NCI-H2107 treated with DMSO at 0.1 percent for 48 hours (cell line): Measurements from ENCODE around the gene MLST8.
"Not testable (repeated sequence)": the region's sequence is repeated elsewhere in the genome, so short reads cannot be mapped to it uniquely, and the experiment has no call there.

ENCODE experiments used
- DNase-seq: peaks from one replicate; lab custom pipeline; 2025; ENCODE audit not compliant: unreplicated experiment; lab: John Stamatoyannopoulos, UW

MLST8 gene

GRCh38 chr16:2231016-2231931 is 26.0 kb downstream of the MLST8 start:
- DNase-seq: peak; percentile 68

GRCh38 chr16:2232094-2232990 is 27.1 kb downstream of the MLST8 start:
- DNase-seq: no peak

GRCh38 chr16:2233046-2233775 is 28.0 kb downstream of the MLST8 start:
- peak; percentile 21 for DNase-seq

- peak; percentile 78 for DNase-seq
Measured at GRCh38 chr16:2233872-2234812, 28.9 kb downstream of the MLST8 start.

GRCh38 chr16:2234813-2235170 is 29.5 kb downstream of the MLST8 start:
- DNase-seq: no peak

GRCh38 chr16:2235234-2235651 is 30.0 kb downstream of the MLST8 start:
- no peak for DNase-seq

- no peak for DNase-seq
Measured at GRCh38 chr16:2235695-2236336, 30.6 kb downstream of the MLST8 start.

GRCh38 chr16:2236337-2237101 is 31.3 kb downstream of the MLST8 start, which contains the start of gene DNASE1L2:
Gene DNASE1L2, plus strand, starts transcription at chr16:2236444. Its CDS starts 373 bp downstream, at chr16:2236817.
- no peak for DNase-seq

- no peak for DNase-seq
Measured at GRCh38 chr16:2237102-2237482, 31.8 kb downstream of the MLST8 start.

GRCh38 chr16:2237493-2238149 is 32.4 kb downstream of the MLST8 start:
- DNase-seq: no peak

GRCh38 chr16:2238150-2238837 is 33.0 kb downstream of the MLST8 start:
- DNase-seq: no peak

- no peak for DNase-seq
Measured at GRCh38 chr16:2238838-2239675, 33.8 kb downstream of the MLST8 start.

GRCh38 chr16:2240331-2240730 is 35.1 kb downstream of the MLST8 start:
- not testable (repeated sequence) for DNase-seq

- no peak for DNase-seq
Measured at GRCh38 chr16:2242598-2242997, 37.3 kb downstream of the MLST8 start.

GRCh38 chr16:2243031-2243528 is 37.8 kb downstream of the MLST8 start:
- DNase-seq: no peak

- no peak for DNase-seq
Measured at GRCh38 chr16:2243781-2244180, 38.5 kb downstream of the MLST8 start.

- DNase-seq: no peak
Measured at GRCh38 chr16:2244301-2244700, 39.0 kb downstream of the MLST8 start.
